ENCODE results near the gene TFDP1. TPM values are rescaled to one million over a fixed set of nuclear protein-coding genes. Genes with fewer than 3 reads are reported as not detected.

Gene TFDP1
- total RNA-seq, 1 experiment from 2014 or later, result 31.4 TPM

DNA sequence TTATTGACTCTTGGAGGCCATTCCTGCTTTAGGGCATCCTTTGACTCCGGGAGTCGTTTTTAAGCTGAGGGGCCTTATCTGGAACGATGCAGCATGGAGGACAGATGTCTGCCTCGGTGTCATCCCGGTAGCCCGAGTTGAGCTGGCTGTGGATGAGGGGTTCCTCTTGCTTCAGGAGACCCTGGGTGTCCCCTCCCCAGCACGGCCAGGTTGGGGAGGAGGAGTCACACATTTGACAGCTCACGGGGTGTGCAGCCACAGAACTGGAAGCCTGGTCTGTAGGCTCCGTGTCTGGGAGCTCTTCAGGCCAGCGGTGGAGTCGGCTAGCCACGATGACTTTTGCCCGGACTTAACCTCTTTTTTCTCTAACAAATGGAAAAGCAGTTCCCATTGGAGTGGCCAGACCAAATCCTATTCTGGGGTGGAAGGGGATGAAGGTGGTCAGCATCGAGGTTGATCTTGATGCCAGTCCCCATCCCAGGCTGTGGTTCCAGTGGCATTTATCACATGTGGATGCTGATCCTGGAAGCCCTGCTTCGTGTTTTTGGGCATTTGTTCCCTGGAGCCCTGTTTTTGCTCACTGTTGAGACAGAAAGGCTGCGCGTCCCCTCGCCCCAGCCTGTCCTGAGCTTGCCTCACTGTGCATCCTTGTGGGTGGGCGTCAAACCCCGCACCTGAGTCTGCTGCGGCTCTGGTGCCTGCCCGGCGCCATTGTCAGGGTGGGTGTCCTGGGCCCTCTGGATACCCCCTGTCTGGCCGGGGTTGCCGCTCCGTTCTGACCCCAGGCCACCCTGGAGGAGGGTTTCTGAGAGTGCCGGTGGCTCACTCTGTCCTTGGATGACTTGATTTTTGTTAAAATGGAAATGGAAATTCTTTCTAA, 12.0 kb downstream of the TFDP1 start:
- H3K9me3 Mint-ChIP-seq (ENCODE audit: low read depth, unreplicated experiment), result no peaks in the 10 kb centered on the region
- TF ChIP-seq, protein P1, sequence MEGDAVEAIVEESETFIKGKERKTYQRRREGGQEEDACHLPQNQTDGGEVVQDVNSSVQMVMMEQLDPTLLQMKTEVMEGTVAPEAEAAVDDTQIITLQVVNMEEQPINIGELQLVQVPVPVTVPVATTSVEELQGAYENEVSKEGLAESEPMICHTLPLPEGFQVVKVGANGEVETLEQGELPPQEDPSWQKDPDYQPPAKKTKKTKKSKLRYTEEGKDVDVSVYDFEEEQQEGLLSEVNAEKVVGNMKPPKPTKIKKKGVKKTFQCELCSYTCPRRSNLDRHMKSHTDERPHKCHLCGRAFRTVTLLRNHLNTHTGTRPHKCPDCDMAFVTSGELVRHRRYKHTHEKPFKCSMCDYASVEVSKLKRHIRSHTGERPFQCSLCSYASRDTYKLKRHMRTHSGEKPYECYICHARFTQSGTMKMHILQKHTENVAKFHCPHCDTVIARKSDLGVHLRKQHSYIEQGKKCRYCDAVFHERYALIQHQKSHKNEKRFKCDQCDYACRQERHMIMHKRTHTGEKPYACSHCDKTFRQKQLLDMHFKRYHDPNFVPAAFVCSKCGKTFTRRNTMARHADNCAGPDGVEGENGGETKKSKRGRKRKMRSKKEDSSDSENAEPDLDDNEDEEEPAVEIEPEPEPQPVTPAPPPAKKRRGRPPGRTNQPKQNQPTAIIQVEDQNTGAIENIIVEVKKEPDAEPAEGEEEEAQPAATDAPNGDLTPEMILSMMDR (IDR thresholded peaks at IDR 0.05; ENCODE audit: unreplicated experiment), result no peak
- CTCF ChIA-PET, result no interaction called here
- no peak overlapping the region for H3K27ac Mint-ChIP-seq (ENCODE audit: unreplicated experiment)
- H3K36me3 Mint-ChIP-seq (ENCODE audit: insufficient read depth, unreplicated experiment), result peaks cover 6% of the 10 kb centered on the region
- H3K4me1 Mint-ChIP-seq (ENCODE audit: low read depth, unreplicated experiment), result no peaks in the 10 kb centered on the region
- intact Hi-C loops (cut with micrococcal nuclease; ENCODE audit: unreplicated experiment), result no loop called here
- DNase-seq, result no peak
- H3K4me3 Mint-ChIP-seq (ENCODE audit: low read depth, unreplicated experiment), result no peak overlapping the region
- BruUV-seq (replicated peaks), result no TSS peak
- no peaks in the 10 kb centered on the region for H3K27me3 Mint-ChIP-seq (ENCODE audit: unreplicated experiment)

DNA sequence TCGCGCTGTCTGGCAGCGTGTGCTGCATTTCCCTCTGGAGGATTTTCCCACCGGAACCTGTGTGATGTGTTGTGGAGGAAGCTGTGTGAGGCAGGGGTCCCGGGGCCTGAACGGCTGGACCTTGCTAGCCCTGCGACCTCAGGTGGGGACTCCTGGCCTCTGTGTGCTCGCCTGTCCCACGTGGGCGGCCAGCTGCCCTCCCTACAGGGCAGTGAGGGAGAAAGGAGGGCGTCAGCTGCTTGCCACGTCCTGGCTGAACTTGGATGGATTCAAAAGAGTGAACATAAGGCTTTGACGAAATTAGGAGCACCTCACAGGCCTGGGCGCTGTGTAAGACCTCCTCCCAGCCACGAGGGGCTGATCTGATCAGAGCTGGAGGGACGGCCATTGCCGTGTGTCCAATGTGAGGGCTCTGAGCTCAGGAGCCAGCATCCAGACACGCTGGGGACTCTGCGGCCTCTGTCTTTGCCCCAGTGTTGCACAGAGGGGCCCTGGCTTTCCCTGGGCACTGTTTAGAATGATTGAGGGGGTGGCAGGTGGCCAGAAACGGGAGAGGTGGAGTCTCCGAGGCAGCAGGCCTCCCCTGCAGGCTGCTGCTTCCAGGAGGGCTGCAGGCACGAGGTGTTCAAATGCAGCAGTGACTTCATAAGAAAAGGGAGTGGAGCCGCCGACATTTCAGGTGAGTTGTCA, 13.0 kb downstream of the TFDP1 start:
- TF ChIP-seq, protein P1 (IDR thresholded peaks at IDR 0.05; ENCODE audit: unreplicated experiment), result no peak
- Mint-ChIP-seq H3K27ac (ENCODE audit: unreplicated experiment) (no peak overlapping the region), H3K4me1 (ENCODE audit: low read depth, unreplicated experiment) (no peaks in the 10 kb centered on the region), H3K27me3 (ENCODE audit: unreplicated experiment) (no peaks in the 10 kb centered on the region), H3K36me3 (ENCODE audit: insufficient read depth, unreplicated experiment) (peaks cover 6% of the 10 kb centered on the region), H3K9me3 (ENCODE audit: low read depth, unreplicated experiment) (no peaks in the 10 kb centered on the region), H3K4me3 (ENCODE audit: low read depth, unreplicated experiment) (no peak overlapping the region)
- intact Hi-C loops (cut with micrococcal nuclease; ENCODE audit: unreplicated experiment), result no loop called here
- DNase-seq, result no peak
- CTCF ChIA-PET, result no interaction called here
- no TSS peak for BruUV-seq (replicated peaks)

DNA sequence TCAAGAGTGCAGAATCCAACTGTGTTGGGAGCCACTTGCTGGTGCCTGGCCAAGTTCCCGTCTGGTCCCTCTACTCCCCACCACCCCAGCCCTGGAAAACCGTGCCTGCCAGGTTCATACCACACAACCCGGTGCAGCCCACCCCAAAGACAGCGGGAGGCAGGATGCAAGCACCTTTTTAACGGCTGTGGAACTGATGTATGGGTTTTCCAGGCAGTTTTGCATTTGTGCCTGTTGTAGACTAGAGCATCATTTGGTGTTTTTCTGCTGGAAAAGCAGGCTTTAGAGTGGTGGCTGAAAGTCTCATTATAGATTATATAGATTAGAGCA, 13.5 kb downstream of the TFDP1 start:
- intact Hi-C loops (cut with micrococcal nuclease; ENCODE audit: unreplicated experiment), result no loop called here
- Mint-ChIP-seq H3K36me3 (ENCODE audit: insufficient read depth, unreplicated experiment) (peaks cover 6% of the 10 kb centered on the region), H3K4me3 (ENCODE audit: low read depth, unreplicated experiment) (no peak overlapping the region), H3K9me3 (ENCODE audit: low read depth, unreplicated experiment) (no peaks in the 10 kb centered on the region), H3K27ac (ENCODE audit: unreplicated experiment) (no peak overlapping the region), H3K27me3 (ENCODE audit: unreplicated experiment) (no peaks in the 10 kb centered on the region), H3K4me1 (ENCODE audit: low read depth, unreplicated experiment) (no peaks in the 10 kb centered on the region)
- CTCF ChIA-PET, result no interaction called here
- no TSS peak for BruUV-seq (replicated peaks)
- TF ChIP-seq, protein P1 (IDR thresholded peaks at IDR 0.05; ENCODE audit: unreplicated experiment), result no peak
- DNase-seq, result no peak

DNA sequence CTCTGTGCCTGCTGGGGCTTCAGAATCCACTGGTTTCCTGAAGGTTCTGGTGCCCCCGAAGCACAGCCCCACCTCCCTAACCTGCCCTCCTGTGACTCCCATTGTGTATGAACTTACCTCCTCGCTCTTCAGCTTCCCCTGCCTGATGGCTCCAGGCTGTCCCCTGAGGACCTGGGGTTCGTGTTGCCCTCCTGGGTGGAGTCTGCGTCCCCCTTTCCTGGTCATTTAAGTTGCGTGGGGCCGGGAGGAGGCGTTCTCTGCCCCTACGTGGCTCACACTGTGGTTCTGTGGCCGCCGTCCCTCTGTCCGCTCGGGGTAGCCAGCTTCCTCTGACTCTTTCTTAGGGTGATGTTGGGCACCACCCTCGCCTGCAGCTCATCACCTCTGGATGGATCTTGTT, 13.9 kb downstream of the TFDP1 start:
- intact Hi-C loops (cut with micrococcal nuclease; ENCODE audit: unreplicated experiment), result no loop called here
- DNase-seq, result no peak
- Mint-ChIP-seq H3K27me3 (ENCODE audit: unreplicated experiment) (no peaks in the 10 kb centered on the region), H3K4me3 (ENCODE audit: low read depth, unreplicated experiment) (no peak overlapping the region), H3K36me3 (ENCODE audit: insufficient read depth, unreplicated experiment) (peaks cover 6% of the 10 kb centered on the region), H3K27ac (ENCODE audit: unreplicated experiment) (no peak overlapping the region), H3K9me3 (ENCODE audit: low read depth, unreplicated experiment) (no peaks in the 10 kb centered on the region), H3K4me1 (ENCODE audit: low read depth, unreplicated experiment) (no peaks in the 10 kb centered on the region)
- TF ChIP-seq, protein P1 (IDR thresholded peaks at IDR 0.05; ENCODE audit: unreplicated experiment), result no peak
- CTCF ChIA-PET, result no interaction called here
- no TSS peak for BruUV-seq (replicated peaks)

Data from Calu3 (cell line).